NB4 (cell line): ENCODE results near the gene COPA.
"Not testable (repeated sequence)": the region's sequence is repeated elsewhere in the genome, so short reads cannot be mapped to it uniquely, and the experiment has no call there.

Experiments
- POLR2A ChIP-seq: IDR thresholded peaks from 2 replicates; pipeline ENCODE4 v1.6.1; 2011; ENCODE audit warnings: mild to moderate bottlenecking; ENCODE audit not compliant: insufficient read length; ENCODE audit errors: extremely low read depth
- TF ChIP-seq, protein P1 (sequence below): IDR thresholded peaks from one replicate; pipeline ENCODE4 v1.5.1; 2012; ENCODE audit warnings: low read depth, low read length

DNA sequence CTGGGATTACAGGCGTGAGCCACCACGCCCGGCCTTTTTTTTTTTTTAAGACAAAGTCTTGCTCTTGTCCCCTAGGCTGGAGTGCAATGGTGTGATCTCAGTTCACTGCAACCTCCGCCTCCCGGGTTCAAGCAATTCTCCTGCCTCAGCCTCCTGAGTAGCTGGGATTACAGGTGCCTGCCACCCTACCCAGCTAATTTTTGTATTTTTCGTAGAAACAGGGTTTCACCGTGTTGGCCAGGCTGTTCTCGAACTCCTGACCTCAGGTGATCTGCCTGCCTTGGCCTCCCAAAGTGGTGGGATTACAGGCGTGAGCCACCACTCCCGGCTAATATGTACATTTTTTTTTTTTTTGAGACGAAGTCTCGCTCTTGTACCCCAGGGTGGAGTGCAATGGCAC lies 55.3 kb downstream of the COPA start:
- TF ChIP-seq, protein P1, sequence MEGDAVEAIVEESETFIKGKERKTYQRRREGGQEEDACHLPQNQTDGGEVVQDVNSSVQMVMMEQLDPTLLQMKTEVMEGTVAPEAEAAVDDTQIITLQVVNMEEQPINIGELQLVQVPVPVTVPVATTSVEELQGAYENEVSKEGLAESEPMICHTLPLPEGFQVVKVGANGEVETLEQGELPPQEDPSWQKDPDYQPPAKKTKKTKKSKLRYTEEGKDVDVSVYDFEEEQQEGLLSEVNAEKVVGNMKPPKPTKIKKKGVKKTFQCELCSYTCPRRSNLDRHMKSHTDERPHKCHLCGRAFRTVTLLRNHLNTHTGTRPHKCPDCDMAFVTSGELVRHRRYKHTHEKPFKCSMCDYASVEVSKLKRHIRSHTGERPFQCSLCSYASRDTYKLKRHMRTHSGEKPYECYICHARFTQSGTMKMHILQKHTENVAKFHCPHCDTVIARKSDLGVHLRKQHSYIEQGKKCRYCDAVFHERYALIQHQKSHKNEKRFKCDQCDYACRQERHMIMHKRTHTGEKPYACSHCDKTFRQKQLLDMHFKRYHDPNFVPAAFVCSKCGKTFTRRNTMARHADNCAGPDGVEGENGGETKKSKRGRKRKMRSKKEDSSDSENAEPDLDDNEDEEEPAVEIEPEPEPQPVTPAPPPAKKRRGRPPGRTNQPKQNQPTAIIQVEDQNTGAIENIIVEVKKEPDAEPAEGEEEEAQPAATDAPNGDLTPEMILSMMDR, result not testable (repeated sequence)
- not testable (repeated sequence) for TF ChIP-seq POLR2A
